Measurements from ENCODE around the gene RHD.
A peak's percentile ranks its signal among the peaks of the same experiment; 100 is the strongest.
"Not testable (repeated sequence)": the region's sequence is repeated elsewhere in the genome, so short reads cannot be mapped to it uniquely, and the experiment has no call there.

The RHD gene
- 0.13 to 1.6 reads per million in 2 donors for total RNA-seq

- DNase-seq = not testable (repeated sequence)
These were observed at the start of gene RHD for GRCh38 chr1:25272238-25272637. Gene RHD, plus strand, starts transcription at chr1:25272509. Its CDS starts 39 bp downstream, at chr1:25272548.

DNA sequence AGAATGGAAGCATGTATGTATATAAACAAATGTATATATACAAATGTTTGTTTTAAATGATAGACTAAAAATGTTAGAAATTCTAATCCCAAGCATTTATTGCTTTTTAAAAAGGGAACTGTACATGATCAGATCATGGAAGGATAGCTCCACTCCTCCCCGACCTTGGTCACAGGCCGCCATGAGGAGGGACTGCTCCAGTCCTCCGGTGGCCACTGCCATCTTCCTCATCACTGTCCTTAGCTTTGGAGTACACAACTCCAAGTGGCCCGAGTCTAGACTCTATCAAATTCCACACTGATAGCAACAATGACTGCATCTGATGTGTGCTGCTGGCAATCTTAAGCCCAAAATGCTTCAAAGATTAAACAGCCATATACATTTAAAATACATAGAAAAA lies 49.7 kb upstream of the RHD start:
- no peak for DNase-seq

DNA sequence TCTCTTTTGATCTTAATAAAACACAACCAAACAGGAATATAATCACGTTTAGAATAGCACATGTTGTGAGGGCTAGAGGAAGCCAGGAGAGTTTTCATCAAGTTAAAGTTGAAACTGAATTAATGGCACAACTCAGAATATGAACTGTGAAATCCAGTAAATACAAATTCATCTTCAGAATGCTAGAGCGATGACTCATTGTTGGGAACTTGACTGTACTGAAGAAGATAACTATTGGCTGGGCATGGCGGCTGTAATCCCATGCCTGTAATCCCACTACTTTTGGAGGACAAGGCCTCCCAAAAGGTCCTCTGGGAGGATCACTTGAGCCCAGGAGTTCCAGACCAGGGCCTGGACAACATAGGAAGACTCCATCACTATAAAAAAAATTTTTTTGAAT lies 48.8 kb upstream of the RHD start:
- DNase-seq = no peak

- peak; percentile 70 to 97 (median 81) for DNase-seq
These were observed 40.1 kb upstream of the RHD start, which contains the start of gene SYF2 for GRCh38 chr1:25232027-25232865. Gene SYF2, minus strand, starts transcription at chr1:25232502. Its CDS starts 35 bp downstream, at chr1:25232467.

DNA sequence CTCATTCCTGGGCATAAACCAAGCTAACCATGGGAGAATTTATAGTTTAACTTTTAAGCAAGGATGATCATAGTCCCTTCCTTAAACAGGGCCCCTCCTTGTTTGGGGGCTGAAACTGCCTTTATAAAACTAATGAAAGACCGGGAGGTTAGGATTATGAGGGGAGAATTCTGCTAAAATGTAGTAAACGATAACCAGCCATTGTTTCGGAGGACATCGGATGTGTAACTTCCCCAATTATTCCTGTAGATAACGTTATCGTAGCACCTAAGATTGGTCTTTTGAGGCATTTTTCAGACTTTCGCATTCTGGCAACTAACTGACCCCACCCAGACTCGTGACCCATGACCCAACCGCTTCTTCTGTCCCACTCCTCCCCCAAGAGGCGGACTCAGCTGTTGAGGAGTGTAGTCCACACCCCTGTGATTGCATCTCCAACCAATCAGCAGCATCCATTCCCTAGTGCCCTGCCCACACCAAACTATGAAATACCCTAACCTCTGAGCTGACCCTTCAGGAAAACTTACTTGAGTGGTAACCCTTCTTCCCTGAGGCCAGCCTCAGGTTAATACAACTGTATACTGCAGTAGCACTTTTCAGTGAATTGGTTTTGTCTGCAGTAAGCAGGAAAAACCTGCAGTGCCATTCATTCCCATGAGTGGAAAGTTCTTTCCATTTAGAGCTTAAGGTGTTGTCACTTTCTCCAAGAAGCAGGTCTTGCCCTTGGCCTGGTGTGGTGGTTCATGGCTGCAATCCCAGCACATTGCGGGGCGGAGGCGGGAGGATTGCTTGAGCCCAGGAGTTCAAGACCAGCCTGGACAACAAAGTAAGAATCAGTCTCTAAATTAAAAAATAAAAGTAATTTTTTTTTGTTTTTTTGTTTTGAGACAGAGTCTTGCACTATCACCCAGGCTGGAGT lies 39.2 kb upstream of the RHD start:
- peak in 4 of 5 experiments; percentile 9 to 91 (median 28) for DNase-seq

GRCh38 chr1:25235411-25235810 lies 36.9 kb upstream of the RHD start:
- not testable (repeated sequence) for DNase-seq

DNA sequence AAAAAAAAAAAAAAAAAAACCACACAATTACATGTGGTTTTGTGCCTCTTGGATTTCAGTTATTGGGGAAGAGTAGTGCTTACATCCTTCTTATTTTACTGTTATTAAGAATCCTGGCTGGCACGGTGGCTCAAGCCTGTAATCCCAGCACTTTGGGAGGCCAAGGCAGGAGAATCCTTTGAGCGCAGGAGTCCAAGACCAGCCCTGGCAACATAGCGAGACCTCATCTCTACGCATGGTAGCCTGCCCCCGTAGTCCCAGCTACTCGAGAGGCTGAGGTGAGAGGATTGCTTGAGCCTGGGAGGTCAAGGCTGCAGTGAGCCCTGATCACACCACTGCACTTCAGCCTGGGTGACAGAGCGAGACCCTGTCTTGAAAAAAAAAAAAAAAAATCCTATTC lies 36.0 kb upstream of the RHD start:
- DNase-seq = not testable (repeated sequence)

DNA sequence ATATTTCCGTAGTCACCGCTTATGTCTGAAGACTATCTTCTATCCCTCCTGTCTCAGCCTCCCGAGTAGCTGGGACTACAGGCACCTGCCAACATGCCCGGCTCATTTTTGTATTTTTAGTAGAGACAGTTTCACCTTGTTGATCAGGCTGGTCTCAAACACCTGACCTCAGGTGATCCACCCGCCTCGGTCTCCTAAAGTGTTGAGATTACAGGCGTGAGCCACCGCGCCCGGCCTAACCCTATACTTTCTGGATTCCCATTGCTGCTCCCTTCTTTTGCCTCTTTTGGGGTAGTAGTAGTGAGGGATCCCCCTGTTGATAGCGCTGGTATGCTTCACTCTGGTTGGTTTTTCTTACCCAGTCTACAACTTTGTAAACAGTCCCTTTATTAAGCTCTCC lies 34.3 kb upstream of the RHD start:
- no peak for DNase-seq

GRCh38 chr1:25239681-25240541 lies 32.4 kb upstream of the RHD start:
- DNase-seq = peak; percentile 55 to 94 (median 82)

GRCh38 chr1:25243907-25244306 lies 28.4 kb upstream of the RHD start:
- DNase-seq = peak in 1 of 5 experiments; percentile 23

GRCh38 chr1:25245393-25245792 lies 26.9 kb upstream of the RHD start:
- DNase-seq = no peak

GRCh38 chr1:25245809-25246599 lies 26.3 kb upstream of the RHD start:
- peak in 1 of 5 experiments; percentile 51 for DNase-seq

- peak in 3 of 5 experiments; percentile 15 to 50 (median 27) for DNase-seq
These were observed 25.7 kb upstream of the RHD start for GRCh38 chr1:25246600-25247023.

- peak; percentile 99 to 100 (median 100) for DNase-seq
These were observed 25.1 kb upstream of the RHD start, which contains the start of gene RSRP1 for GRCh38 chr1:25247024-25247828. Gene RSRP1, minus strand, starts transcription at chr1:25247454. Its CDS starts 491 bp downstream, at chr1:25246963.

DNA sequence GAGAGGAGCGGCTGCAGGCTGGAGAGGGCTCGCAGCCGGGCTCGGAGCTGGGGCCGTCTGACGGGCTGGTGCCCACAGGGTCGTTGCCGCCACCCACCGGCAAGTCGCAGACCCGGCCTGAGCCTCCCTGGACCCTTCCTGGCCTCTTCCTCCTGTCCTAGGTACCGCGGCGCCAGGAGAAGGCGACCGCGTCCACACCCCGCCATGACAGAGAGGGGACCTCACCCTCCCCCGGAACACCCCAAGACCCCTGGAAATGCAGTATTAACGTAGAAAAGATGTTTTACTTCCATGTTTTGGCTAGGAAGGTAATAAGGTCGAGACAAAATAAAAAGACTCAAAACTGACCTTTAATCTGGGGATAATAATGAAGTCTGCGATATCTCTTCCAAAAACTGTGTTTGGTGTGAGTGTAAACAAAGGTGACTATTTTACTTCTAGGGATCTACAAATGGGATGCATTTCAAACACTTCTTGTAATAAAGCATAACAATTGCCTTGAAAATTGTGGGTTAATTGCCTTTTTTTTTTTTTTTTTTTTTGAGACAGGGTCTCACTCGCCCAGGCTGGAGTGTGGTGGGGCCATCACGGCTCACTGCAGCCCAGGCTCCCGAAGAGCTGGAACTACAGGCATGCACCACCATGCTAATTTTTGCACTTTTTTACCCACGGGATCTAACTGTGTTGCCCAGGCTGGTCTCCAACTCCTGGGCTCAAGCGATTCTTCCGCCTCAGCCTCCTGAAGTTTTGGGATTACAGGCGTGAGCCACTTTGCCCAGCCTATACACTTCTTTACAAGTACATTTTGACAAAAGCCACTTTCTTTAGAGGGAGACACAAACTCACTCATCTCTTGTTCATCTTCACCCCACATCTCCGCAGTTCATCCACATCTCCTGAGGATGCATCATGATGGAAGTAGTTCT lies 24.2 kb upstream of the RHD start:
- DNase-seq = no peak

DNA sequence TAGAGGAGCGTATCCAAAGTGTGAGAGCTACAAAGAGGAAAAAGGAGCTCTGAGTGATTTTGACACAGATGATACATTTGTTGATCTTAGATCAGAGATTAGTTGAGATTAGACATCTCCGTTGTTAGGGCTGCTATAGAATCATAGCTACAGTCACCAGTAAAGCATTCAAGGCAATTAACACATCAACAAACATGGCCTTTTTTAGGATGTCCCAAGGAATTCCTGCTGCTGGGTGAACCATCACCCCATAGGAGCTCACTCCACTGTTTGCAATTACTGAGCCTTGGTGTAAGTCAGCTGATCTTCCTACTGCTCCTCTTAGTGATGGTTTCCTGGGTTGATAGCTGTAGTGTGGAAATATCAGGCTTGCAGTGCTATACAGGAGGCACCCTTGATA lies 18.4 kb upstream of the RHD start:
- DNase-seq = no peak

DNA sequence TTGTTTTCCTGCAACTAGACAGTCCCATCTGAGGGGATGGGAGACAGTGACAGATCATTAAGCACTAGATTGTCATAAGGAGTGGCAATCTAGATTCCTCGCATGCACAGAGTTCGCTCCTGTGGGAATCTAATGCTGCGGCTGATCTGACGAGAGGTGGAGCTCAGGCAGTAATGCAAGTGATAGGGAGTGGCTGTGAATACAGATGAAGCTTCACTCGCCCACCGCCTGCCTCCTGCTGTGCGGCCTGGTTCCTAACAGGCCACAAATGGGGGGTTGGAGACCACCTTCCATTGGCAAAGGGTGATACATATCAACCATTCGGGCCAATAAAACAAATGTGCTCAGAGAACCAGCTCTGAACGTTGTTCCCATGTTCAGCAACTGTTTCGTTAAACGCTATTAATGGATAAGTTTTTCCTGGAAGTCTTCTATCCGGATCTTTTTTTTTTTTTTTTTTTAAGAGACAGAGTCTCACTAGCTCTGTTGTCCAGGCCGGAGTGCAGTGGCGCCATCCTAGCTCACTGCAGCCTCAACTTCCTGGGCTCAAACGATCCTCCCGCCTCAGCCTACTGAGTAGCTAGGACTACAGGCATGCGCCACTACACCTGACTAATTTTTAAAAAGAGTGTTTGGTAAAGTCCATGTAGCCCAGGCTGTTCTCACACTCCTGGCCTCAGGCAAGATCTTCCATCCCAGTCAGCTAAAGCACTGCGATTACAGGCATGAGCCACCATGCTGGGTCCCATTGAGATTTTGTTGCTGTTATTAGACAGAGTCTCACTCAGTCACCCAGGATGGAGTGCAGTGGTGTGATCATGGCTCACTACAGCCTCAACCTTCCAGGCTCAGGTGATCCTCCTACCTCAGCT lies 16.4 kb upstream of the RHD start:
- no peak for DNase-seq

DNA sequence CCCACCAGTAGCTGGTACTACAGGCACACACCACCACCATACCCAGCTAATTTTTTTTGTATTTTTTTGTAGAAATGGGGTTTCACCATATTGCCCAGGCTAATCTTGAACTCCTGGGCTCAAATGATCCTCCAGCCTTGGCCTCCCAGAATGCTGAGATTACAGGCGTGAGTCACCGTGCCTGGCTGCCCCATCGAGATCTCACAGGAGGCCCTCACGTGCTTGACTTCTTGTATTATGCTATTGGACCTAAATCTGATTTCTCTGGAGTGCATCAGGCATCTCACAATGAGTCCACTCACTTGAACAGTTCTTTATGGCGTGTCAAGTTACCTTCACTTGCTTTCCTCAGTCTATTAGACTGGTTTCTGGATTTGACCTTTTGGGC lies 15.7 kb upstream of the RHD start:
- DNase-seq = no peak

All from T-helper 2 cell (primary cell).